ENCODE measurements around the gene TPM1. TPM values are rescaled to one million over a fixed set of nuclear protein-coding genes. Genes with fewer than 3 reads are reported as not detected.

The TPM1 gene
- total RNA-seq, 4 donors from 2014 or later, result 181 to 611 (median 293) TPM

DNA sequence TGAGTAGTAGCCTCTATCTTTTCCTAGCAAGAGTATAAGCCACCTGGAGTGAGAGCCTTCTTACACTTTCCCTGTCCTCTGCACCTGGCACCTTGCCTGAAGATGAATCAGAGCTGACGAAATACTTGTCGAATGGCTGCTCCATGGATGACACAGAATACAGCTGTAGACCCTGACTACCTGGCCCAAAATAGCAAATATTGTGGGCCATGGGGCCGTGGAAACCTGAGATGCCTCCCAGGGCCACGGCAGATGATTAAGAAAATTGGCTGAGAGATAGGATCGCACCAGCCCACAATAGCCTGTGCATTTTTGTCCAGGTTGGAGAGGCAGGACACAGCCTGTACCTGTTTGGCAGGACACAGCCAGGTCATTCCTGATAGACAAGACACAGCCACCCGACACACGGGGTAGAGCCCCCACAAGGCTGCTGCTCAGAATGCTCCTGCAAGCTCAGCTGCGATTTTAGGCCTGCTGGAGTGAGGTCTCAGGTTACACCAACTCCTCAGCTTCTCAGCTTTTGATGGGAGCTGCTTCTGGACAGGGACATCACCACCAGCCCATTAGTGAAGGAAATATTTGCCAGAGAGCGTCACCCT lies 22.9 kb upstream of the TPM1 start:
- TF ChIP-seq, protein P1, sequence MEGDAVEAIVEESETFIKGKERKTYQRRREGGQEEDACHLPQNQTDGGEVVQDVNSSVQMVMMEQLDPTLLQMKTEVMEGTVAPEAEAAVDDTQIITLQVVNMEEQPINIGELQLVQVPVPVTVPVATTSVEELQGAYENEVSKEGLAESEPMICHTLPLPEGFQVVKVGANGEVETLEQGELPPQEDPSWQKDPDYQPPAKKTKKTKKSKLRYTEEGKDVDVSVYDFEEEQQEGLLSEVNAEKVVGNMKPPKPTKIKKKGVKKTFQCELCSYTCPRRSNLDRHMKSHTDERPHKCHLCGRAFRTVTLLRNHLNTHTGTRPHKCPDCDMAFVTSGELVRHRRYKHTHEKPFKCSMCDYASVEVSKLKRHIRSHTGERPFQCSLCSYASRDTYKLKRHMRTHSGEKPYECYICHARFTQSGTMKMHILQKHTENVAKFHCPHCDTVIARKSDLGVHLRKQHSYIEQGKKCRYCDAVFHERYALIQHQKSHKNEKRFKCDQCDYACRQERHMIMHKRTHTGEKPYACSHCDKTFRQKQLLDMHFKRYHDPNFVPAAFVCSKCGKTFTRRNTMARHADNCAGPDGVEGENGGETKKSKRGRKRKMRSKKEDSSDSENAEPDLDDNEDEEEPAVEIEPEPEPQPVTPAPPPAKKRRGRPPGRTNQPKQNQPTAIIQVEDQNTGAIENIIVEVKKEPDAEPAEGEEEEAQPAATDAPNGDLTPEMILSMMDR (IDR thresholded peaks at IDR 0.05; ENCODE audit: low read depth), result no peak

DNA sequence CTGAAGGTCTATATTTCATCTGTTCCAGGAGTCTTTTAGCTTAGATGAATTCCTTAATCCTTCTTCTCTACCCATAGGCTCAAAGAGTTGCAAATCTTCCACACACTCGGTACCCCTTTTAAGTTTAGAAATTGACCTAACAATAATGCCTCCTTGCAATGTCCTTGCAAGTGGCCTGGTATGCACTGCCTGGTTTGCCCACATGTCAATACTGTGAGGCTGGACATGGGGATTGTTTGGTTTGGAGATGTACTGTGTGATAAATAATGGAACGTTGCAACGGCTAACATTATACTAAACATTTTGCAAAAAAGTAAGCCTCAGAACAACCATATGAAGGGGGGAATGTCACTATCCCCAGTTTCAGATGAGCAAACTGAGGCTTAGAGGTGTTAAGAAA lies 22.4 kb upstream of the TPM1 start:
- TF ChIP-seq, protein P1 (IDR thresholded peaks at IDR 0.05; ENCODE audit: low read depth), result no peak

DNA sequence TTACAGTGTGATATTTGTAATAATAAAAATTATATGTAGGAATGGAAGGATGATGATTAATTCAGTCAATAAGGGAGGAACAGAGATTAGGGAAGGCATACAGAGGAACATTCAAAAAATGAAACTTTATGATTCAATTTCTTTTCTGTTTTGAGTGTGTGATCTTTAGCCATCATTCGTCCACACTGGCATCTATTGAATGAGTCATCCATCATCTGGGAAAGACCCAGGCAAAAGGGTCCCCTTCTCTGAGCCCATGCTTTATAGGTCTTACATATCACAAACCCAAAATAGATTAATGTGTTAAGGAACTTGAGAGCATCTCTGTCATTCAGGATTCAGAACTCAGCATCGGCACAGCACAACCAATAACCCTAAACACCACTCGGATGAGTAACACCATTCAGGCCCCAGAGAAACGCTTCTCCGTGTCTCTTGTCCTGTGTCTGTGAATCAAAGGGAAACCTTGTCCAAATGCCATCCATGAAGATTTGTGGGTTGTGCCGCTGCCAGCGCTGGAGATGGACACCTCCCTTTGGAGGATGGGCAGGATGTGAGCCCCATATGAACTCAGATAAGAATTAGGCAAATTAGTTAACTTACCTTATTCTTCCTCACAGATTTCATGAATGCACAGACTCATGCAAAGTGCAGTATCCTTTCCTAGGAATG lies 21.7 kb upstream of the TPM1 start:
- TF ChIP-seq, protein P1 (IDR thresholded peaks at IDR 0.05; ENCODE audit: low read depth), result no peak

DNA sequence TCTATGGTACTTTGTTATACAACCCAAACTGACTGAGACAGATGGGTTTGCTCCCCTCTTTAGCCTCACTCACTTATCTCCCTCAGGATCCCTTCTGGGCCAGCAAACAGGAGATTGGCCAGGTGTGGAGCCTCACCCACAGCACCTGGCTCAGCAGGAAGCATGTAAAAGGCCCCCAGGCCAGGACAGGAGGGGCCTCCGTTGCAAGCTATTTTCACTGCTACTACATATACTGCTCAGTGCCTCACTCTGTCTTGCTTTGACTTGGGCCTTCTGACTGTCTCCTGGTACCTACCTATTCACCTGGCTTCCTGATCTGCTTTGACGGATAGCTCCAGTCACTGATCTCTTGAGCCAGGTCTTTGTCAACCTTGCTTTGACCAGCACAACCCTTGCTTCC lies 20.4 kb upstream of the TPM1 start:
- TF ChIP-seq, protein P1 (IDR thresholded peaks at IDR 0.05; ENCODE audit: low read depth), result no peak

DNA sequence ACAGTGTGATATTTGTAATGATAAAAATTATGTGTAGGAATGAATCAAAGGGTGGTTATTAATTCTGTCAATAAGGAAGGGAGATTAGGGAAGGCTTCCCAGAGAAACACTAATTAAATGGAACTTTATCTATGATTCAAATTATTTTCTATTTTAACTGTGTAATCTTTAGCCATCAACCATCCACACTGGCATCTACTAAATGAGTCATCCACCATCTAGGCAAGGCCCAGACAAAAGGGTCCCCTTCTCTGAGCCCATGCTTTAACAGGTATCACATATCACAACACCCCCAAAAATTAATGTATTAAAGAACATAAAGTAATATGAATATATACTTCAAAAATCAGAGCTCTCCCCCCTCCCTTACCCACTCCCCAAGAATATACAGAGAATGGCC lies 19.9 kb upstream of the TPM1 start:
- TF ChIP-seq, protein P1 (IDR thresholded peaks at IDR 0.05; ENCODE audit: low read depth), result no peak

DNA sequence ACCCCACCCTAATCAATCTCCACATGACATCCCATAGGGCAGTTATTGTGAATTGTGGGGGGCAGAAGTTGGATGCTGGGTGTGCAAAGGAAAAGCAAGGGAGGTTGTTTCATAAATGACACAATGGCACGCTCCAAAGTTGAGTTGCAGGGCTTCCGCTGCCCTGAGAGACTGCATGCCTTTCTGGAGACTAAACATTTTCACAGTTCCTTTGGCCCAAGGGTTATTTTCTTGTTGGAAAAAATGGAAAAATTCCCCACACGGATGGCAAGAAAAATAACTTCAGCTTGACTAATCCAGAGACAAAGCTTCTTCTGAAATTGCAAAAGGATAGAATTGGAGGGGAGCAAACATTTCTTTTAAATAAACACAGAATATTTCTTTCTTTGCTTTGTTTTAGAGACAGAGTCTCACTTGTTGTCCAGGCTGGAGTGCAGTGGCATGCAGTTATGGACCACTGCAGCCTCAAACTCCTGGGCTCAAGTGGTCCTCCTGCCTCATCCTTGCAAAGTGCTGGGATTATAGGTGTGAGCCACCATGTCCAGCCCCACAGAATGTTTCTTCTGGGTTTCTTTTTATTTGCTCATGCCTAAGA lies 19.1 kb upstream of the TPM1 start:
- TF ChIP-seq, protein P1 (IDR thresholded peaks at IDR 0.05; ENCODE audit: low read depth), result no peak

DNA sequence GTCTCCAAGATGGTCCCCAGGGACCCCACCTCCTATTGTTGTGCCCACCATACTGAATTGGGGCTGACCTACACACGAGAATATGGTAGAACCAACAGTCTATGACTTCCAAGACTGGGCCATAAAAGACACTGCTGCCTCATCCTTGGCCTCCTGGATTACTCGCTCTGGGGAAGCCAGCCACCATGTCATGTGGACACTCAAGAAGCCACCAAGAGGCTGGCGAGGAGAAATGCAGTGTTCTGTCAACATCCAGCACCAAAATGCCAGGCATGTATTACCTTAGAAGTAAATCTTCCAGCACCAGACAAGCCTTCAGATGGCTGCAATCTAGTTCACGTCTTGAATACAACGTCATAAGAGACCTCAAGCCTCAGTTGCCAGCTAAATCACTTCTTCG lies 17.1 kb upstream of the TPM1 start:
- TF ChIP-seq, protein P1 (IDR thresholded peaks at IDR 0.05; ENCODE audit: low read depth), result no peak
